Mucosa of descending colon (tissue), 3 donors: ENCODE measurements around the gene PNLIPRP1. TPM values are rescaled to one million over a fixed set of nuclear protein-coding genes. Genes with fewer than 3 reads are reported as not detected.
A peak's percentile ranks its signal among the peaks of the same experiment; 100 is the strongest.

Experiments used
- ATAC-seq: fragments of 200-7000 bp; cut with Tn5 transposase; one replicate; pipeline ENCODE4 v1.9.1; 2020; ENCODE audit warnings: mild to moderate bottlenecking, moderate library complexity
- DNase-seq, 3 donors: peaks; one replicate each; pipeline ENCODE4 v3.0.0-alpha.2; 2020
- H3K36me3 ChIP-seq: fragments of 200-600 bp; one replicate; pipeline ENCODE4 v1.8.0; 2021; ENCODE audit warnings: low read depth, mild to moderate bottlenecking
- H3K4me1 ChIP-seq: fragments of 200-600 bp; one replicate; pipeline ENCODE4 v1.8.0; 2021; ENCODE audit warnings: low read depth, mild to moderate bottlenecking
- H3K4me3 ChIP-seq: fragments of 200-600 bp; one replicate; pipeline ENCODE4 v1.8.0; 2021; ENCODE audit warnings: mild to moderate bottlenecking
- H3K9me3 ChIP-seq: fragments of 200-600 bp; one replicate; pipeline ENCODE4 v1.8.0; 2021; ENCODE audit warnings: mild to moderate bottlenecking
- intact Hi-C, 2 donors: fragments of 100-400 bp; cut with DNase I in 1 of 2; cut with micrococcal nuclease in 1 of 2; formaldehyde crosslinking; loops; one replicate each; pipeline versions ENCODE4 v1.11.0 to v1.11.1; 2022; cut with DNase I, micrococcal nuclease
- long read RNA-seq, 2 donors: library from polyadenylated mRNA; unstranded; transcript quantifications; one replicate each; pipeline ENCODE4 v2.0.0, GENCODE V29; 2019 to 2021
- total RNA-seq, 3 donors: library from RNA; stranded (reverse); fragmentation: NEBNext Ultra II Directional in 2 of 3; extraction: Animal tissue kit (Norgen Biotek cat#: 25700) in 2 of 3; gene quantifications; one replicate each; pipeline versions ENCODE4 v1.2.1 to v1.2.4, GENCODE V29; 2021 to 2023
- TF ChIP-seq, protein P1 (sequence below): fragments of 200-600 bp; IDR thresholded peaks from one replicate; pipeline ENCODE4 v1.8.0; 2022; ENCODE audit warnings: antibody characterized with exemption, mild to moderate bottlenecking
- donor health status: DM: no; HTN: no; CAD: no; lungs with moderate emphysema.
- donor health status: DM: no; HTN: no; CAD: no.
- donor health status: DM: no; HTN: yes; CAD: no.

Gene PNLIPRP1
- total RNA-seq, result under 1 TPM in 1 of 3 donors, not detected in 2; 0.75 TPM
- long read RNA-seq, donor 1, partial matches to known transcripts, result 0 of 1 reads
- long read RNA-seq, donor 1, other reads (novel, unspliced or antisense), result 1 of 1 reads
- long read RNA-seq, donor 2, result 0 reads

DNA sequence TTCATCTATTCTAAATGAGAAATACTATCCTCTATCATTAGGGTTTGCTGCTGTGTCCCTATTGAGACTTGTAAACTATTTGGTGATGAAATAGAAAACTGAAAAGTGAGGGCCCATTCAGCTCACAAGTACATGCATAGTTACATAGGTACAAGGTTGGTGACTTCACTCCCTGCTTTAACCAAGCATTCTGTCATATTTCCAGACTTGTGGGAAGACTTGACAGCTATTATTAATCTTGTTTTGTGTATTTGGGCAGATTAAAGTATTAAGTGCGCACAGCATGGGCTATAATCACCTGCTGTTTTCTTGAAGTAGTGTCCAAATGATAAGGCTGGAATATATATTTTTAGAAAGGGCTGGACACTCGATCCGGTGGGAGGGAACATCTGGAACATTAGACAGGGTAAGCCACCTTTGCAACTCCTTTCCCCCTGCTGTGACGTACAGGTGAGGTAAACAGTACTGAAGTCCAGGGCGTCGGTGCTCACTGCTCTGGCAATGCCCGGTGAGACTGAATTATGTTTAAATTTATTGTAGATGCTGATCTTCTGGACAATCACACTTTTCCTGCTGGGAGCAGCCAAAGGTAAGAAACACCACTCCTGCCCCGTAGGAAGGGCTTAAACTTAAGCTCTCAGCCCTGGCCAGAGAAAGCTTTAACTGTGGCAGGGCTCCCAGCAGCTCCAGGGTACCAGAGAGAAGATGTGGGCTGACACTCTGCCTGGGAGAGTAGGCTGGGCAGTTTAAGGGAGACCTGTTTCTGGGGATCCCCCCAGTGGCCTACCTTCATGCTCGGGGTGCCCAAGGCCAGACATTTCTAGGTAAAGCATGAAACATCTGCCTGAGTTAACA, at the start of gene PNLIPRP1:
TSS of gene PNLIPRP1 (plus strand) at position 370 of the 855 bp plus-strand sequence. CDS start at position 541, 171 bp downstream.
- TF ChIP-seq, protein P1, sequence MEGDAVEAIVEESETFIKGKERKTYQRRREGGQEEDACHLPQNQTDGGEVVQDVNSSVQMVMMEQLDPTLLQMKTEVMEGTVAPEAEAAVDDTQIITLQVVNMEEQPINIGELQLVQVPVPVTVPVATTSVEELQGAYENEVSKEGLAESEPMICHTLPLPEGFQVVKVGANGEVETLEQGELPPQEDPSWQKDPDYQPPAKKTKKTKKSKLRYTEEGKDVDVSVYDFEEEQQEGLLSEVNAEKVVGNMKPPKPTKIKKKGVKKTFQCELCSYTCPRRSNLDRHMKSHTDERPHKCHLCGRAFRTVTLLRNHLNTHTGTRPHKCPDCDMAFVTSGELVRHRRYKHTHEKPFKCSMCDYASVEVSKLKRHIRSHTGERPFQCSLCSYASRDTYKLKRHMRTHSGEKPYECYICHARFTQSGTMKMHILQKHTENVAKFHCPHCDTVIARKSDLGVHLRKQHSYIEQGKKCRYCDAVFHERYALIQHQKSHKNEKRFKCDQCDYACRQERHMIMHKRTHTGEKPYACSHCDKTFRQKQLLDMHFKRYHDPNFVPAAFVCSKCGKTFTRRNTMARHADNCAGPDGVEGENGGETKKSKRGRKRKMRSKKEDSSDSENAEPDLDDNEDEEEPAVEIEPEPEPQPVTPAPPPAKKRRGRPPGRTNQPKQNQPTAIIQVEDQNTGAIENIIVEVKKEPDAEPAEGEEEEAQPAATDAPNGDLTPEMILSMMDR, result no peak
- H3K4me3 ChIP-seq, result no peak within 1 kb of the TSS
- H3K9me3 ChIP-seq, result no peaks in the 10 kb centered on the region
- no peaks in the 10 kb centered on the region for H3K36me3 ChIP-seq
- peak; percentile 75 for ATAC-seq
- intact Hi-C loops, result no loop called here
- peaks cover 14% of the 10 kb centered on the region for H3K4me1 ChIP-seq
- peak in 2 of 3 donors; percentile 46 to 69 for DNase-seq

DNA sequence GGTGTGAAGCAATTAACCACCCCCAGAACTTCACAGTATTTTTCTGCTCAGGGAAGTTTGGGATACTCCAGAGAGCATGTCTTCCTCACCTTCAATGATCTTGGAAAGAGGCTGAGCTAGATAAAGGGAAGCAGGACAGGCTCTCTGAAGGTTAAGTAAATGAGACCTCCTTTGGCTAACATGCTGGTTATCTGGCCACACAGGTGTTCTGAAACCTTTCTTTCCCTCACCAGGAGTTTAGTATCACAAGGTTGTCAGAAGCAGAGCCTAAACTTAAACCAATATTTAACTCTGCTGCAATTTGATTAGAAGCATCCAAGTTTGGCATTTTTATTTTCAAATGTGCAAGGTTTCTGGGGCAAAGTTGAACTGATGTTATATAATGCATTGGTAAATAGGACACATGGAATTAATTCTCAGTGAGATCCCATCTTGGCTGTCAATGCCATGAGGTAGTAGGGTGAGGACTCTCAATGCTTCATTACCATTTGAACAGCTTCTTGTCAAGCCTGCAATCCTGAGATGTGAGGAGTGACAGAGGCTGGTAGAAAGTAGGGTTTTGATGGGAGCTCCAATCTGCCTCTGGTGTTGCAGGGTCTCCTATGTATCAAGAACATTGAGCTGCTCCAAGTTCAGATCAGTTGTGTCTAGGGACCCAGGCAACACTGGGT, 48.6 kb upstream of the PNLIPRP1 start:
- DNase-seq, result no peak
- no peak overlapping the region for H3K4me3 ChIP-seq
- intact Hi-C loops, result no loop called here
- H3K4me1 ChIP-seq, result no peaks in the 10 kb centered on the region
- TF ChIP-seq, protein P1, result no peak
- no peaks in the 10 kb centered on the region for H3K36me3 ChIP-seq
- ATAC-seq, result no peak
- no peaks in the 10 kb centered on the region for H3K9me3 ChIP-seq

DNA sequence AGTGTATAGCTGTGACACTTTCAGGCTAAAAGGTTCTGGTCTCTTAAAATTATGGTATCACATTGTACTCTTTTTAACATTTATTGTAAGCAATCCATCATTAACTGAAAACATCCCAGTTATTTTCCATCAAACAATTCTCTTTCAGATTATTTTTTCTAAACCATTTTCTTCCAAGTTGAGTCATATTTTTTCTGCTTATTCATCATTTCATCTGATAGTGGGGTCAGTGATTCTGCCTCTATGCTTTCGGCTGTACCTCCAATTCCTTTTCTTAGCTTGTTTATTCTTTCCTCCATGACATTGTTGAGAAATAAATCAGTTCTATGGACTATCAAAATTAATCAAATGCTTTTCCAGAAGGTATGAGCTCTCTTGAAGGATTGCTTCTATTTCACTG, 45.6 kb upstream of the PNLIPRP1 start:
- DNase-seq, result no peak
- Histone ChIP-seq H3K4me3 (no peak overlapping the region), H3K4me1 (no peaks in the 10 kb centered on the region), H3K36me3 (no peaks in the 10 kb centered on the region), H3K9me3 (no peaks in the 10 kb centered on the region)
- TF ChIP-seq, protein P1, result no peak
- intact Hi-C loops, result no loop called here
- no peak for ATAC-seq

DNA sequence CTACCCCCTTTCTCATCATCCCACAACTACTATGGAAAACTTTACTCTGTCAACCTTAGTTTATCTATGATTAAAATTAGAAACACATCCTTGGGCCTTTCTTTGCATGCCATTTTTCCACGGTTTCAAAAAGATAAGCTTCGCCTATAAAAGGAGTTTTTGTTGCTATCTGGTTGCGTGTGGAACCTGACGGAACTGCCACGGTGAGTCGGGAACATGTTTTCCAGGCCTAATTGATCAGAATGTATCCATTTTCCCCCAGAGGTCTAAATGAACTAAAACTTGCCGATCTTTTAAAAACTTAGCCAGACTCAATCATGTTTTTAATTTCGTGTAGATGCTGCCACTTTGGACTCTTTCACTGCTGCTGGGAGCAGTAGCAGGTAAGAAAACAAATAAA, 45.0 kb upstream of the PNLIPRP1 start, which contains the start of gene PNLIP:
TSS of gene PNLIP (plus strand) at position 176 of the 400 bp plus-strand sequence. CDS start at position 338, 162 bp downstream.
- TF ChIP-seq, protein P1, result no peak
- Histone ChIP-seq H3K4me1 (no peaks in the 10 kb centered on the region), H3K36me3 (no peaks in the 10 kb centered on the region), H3K9me3 (no peaks in the 10 kb centered on the region), H3K4me3 (no peak within 1 kb of the TSS)
- ATAC-seq (no peak), DNase-seq (no peak)
- intact Hi-C loops, result no loop called here

DNA sequence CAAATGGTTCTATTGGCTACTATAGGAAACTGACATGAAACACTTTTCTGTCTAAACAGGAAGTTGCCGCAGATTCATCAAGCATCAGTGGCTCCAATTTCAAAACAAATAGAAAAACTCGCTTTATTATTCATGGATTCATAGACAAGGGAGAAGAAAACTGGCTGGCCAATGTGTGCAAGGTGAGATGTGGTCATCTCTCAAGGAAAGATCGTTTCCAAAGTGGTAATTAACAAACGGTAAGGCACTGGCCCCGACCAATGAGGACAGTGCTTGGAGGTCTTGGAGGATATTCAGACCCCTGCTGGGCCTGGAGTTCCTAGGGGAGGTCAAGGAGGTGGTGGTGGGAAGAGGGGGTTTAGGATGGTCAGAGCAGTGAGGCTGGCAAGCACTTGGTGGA, 42.5 kb upstream of the PNLIPRP1 start:
- ATAC-seq (no peak), DNase-seq (no peak)
- intact Hi-C loops, result no loop called here
- TF ChIP-seq, protein P1, result no peak
- H3K4me1 ChIP-seq, result no peaks in the 10 kb centered on the region
- no peaks in the 10 kb centered on the region for H3K36me3 ChIP-seq
- no peaks in the 10 kb centered on the region for H3K9me3 ChIP-seq
- no peak overlapping the region for H3K4me3 ChIP-seq
